HepG2 (cell line): ENCODE results near the gene FKBP5. TPM values are rescaled to one million over a fixed set of nuclear protein-coding genes. Genes with fewer than 3 reads are reported as not detected.
A peak's percentile ranks its signal among the peaks of the same experiment; 100 is the strongest.

Experiments used
- ATAC-seq: fragments of 200-7000 bp; cut with Tn5 transposase; 3 replicates; pipeline ENCODE4 v1.9.1; 2020; ENCODE audit warnings: mild to moderate bottlenecking, moderate library complexity
- BruUV-seq: library from RNA; stranded (reverse); fragments of 400-500 nt; replicated peaks from 2 replicates; lab custom pipeline; 2021; lab: Mats Ljungman, UMichigan
- CTCF ChIA-PET: fragments of 300-600 bp; formaldehyde crosslinking; extraction: SDS; loops from one replicate; lab custom pipeline; 2021; ENCODE audit warnings: low total read pairs, inconsistent platforms, low intra/inter-chr PET ratio; lab: Yijun Ruan, JAX
- POLR2A ChIA-PET: fragments of 350-600 bp; sonication (Branson Sonifier 250); formaldehyde crosslinking; loops from one replicate; lab custom pipeline; 2020; ENCODE audit warnings: antibody characterized with exemption, inconsistent platforms; lab: Yijun Ruan, JAX
- DNase-seq: peaks from one replicate; pipeline ENCODE4 v3.0.0-alpha.2; 2015; ENCODE audit warnings: low spot score
- FAIRE-seq: peaks from 3 replicates; lab custom pipeline; 2011; peaks lifted over from hg19 to GRCh38; lab: Jason Lieb, UNC
- H2AFZ ChIP-seq: one replicate; pipeline ENCODE4 v1.6.1; 2011; ENCODE audit warnings: low read length, inconsistent platforms
- H3K27ac ChIP-seq: fragments of 300-600 bp; 3 replicates; pipeline ENCODE4 v1.8.0; 2011; ENCODE audit warnings: mixed run types, mild to moderate bottlenecking, mixed read lengths, low read length, inconsistent platforms; ENCODE audit not compliant: insufficient read depth; ENCODE audit errors: extremely low read length
- H3K27me3 ChIP-seq, 2 experiments: fragments of 200-600 bp in 1 of 2; 2 replicates in 1 of 2; 3 replicates in 1 of 2; pipeline versions ENCODE4 v1.6.0 to v1.8.0; 2011; ENCODE audit warnings: low read length in 2 of 2, mild to moderate bottlenecking in 2 of 2, moderate library complexity in 2 of 2, inconsistent platforms in 1 of 2; ENCODE audit not compliant: insufficient read depth in 2 of 2, control insufficient read depth in 1 of 2
- H3K36me3 ChIP-seq, 2 experiments: fragments of 200-600 bp in 1 of 2; replicated peaks in 1 of 2; 2 replicates in 1 of 2; 3 replicates in 1 of 2; pipeline versions ENCODE4 v1.5.1 to v1.8.0; 2011; ENCODE audit warnings: low read length in 2 of 2, inconsistent platforms in 1 of 2; ENCODE audit not compliant: insufficient read depth in 2 of 2, control insufficient read depth in 1 of 2
- H3K4me1 ChIP-seq: 2 replicates; pipeline ENCODE4 v1.5.1; 2012; ENCODE audit warnings: low read length, inconsistent platforms; ENCODE audit not compliant: insufficient read depth
- H3K4me2 ChIP-seq: 2 replicates; pipeline ENCODE4 v1.6.0; 2011; ENCODE audit warnings: low read depth, low read length, inconsistent platforms
- H3K4me3 ChIP-seq, 3 experiments: fragments of 200-600 bp in 1 of 3; sonication (generic), shearing (Covaris generic) in 1 of 3; replicated peaks in 1 of 3; 2 replicates each; pipeline ENCODE4 v1.5.1; 2011 to 2016; ENCODE audit warnings: low read length in 3 of 3, inconsistent platforms in 2 of 3, low read depth in 2 of 3, mild to moderate bottlenecking in 2 of 3, control low read depth in 1 of 3, mixed read lengths in 1 of 3; ENCODE audit not compliant: insufficient read depth in 1 of 3
- H3K79me2 ChIP-seq: one replicate; pipeline ENCODE4 v1.6.1; 2011; ENCODE audit warnings: low read length, inconsistent platforms; ENCODE audit not compliant: insufficient read depth
- H3K9ac ChIP-seq: 2 replicates; pipeline ENCODE4 v1.6.0; 2011; ENCODE audit warnings: mild to moderate bottlenecking, low read depth, low read length, inconsistent platforms; ENCODE audit not compliant: insufficient read depth
- H3K9me3 ChIP-seq: 2 replicates; pipeline ENCODE4 v1.5.1; 2012; ENCODE audit warnings: mild to moderate bottlenecking, low read length
- H4K20me1 ChIP-seq: 2 replicates; pipeline ENCODE4 v1.6.0; 2011; ENCODE audit warnings: inconsistent platforms, mild to moderate bottlenecking, low read length, moderate library complexity; ENCODE audit not compliant: insufficient read depth
- E2F5 ChIP-seq: sonication (generic); formaldehyde crosslinking; conservative IDR thresholded peaks from 2 replicates; pipeline ENCODE4 v1.4.0; 2020; ENCODE audit warnings: missing genetic modification reagents
- MAFK ChIP-seq, 2 experiments: IDR thresholded peaks in 1 of 2; conservative IDR thresholded peaks in 1 of 2; 2 replicates each; pipeline ENCODE4 v1.6.1; 2011; ENCODE audit warnings: improper control_type of control experiment in 2 of 2, low read length in 2 of 2
- MBD4 ChIP-seq: IDR thresholded peaks from 2 replicates; pipeline ENCODE4 v1.6.1; 2012; ENCODE audit warnings: low read length, inconsistent platforms, borderline replicate concordance
- MXI1 ChIP-seq: IDR thresholded peaks from 3 replicates; pipeline ENCODE4 v1.6.1; 2012; ENCODE audit warnings: low read depth, low read length, inconsistent platforms, borderline replicate concordance
- MYNN ChIP-seq: sonication (generic); formaldehyde crosslinking; IDR thresholded peaks from 2 replicates; pipeline ENCODE4 v1.4.0; 2020; ENCODE audit warnings: mild to moderate bottlenecking, low read depth, missing genetic modification reagents
- NR3C1 ChIP-seq: sonication (generic); formaldehyde crosslinking; IDR thresholded peaks from 2 replicates; pipeline ENCODE4 v1.4.0; 2020; ENCODE audit warnings: missing genetic modification reagents
- ZNF17 ChIP-seq: sonication (generic); formaldehyde crosslinking; IDR thresholded peaks from 2 replicates; pipeline ENCODE4 v1.5.0; 2020; ENCODE audit warnings: mild to moderate bottlenecking, missing genetic modification reagents
- ZNF253 ChIP-seq: sonication (generic); formaldehyde crosslinking; IDR thresholded peaks from 2 replicates; pipeline ENCODE4 v1.8.0; 2022; ENCODE audit warnings: mild to moderate bottlenecking, missing genetic modification reagents, borderline replicate concordance
- ZNF564 ChIP-seq: sonication (generic); formaldehyde crosslinking; IDR thresholded peaks from 2 replicates; pipeline ENCODE4 v1.8.1; 2023; ENCODE audit warnings: mild to moderate bottlenecking, missing genetic modification reagents
- ZNF619 ChIP-seq: sonication (generic); formaldehyde crosslinking; IDR thresholded peaks from 2 replicates; pipeline ENCODE4 v1.4.0; 2020; ENCODE audit warnings: mild to moderate bottlenecking, missing genetic modification reagents
- ZNF629 ChIP-seq: sonication (generic); formaldehyde crosslinking; conservative IDR thresholded peaks from 2 replicates; pipeline ENCODE4 v1.5.0; 2020; ENCODE audit warnings: missing genetic modification reagents
- ZNF770 ChIP-seq: sonication (generic); formaldehyde crosslinking; IDR thresholded peaks from 2 replicates; pipeline ENCODE4 v1.5.0; 2020; ENCODE audit warnings: mild to moderate bottlenecking, missing genetic modification reagents
- ZNF773 ChIP-seq: sonication (generic); formaldehyde crosslinking; IDR thresholded peaks from 2 replicates; pipeline ENCODE4 v1.4.0; 2020; ENCODE audit warnings: missing genetic modification reagents, borderline replicate concordance
- WGBS: methylation state at CpG from one replicate; pipeline ENCODE4 v1.1.6; 2017; ENCODE audit warnings: low lambda C conversion rate; 5-methylcytosine and 5-hydroxymethylcytosine counted together
- in situ Hi-C: cut with HindIII; loops from 2 replicates; pipeline ENCODE4 v1.10.0; 2017; ENCODE audit warnings: low pct_unique_long_range_greater_than_20kb; ENCODE audit not compliant: extremely low pct_ligation_motif_present
- intact Hi-C: fragments of 100-400 bp; cut with micrococcal nuclease; formaldehyde crosslinking; loops from one replicate; pipeline ENCODE4 v1.10.0; 2022; ENCODE audit not compliant: unreplicated experiment
- polyA plus RNA-seq, 8 experiments: library from polyadenylated mRNA; depleted of rRNA in 3 of 8; stranded (reverse) in 7 of 8; unstranded in 1 of 8; fragments of >200 nt; fragmentation: Illumina TruSeq in 4 of 8; extraction: Trizol in 4 of 8; gene quantifications; 2 replicates each; pipeline versions ENCODE4 v1.2.1 to v1.2.3, GENCODE V29; 2011 to 2016; ENCODE audit warnings: low read depth in 4 of 8, missing spikeins in 1 of 8, mixed read lengths in 1 of 8; ENCODE audit not compliant: insufficient read depth in 1 of 8
- total RNA-seq, 5 experiments: library from RNA; depleted of rRNA; stranded (reverse); fragments of >200 nt; fragmentation: Illumina TruSeq; extraction: Trizol; gene quantifications; 2 replicates each; pipeline ENCODE4 v1.2.3, GENCODE V29; 2016; ENCODE audit warnings: low read depth in 1 of 5

FKBP5 gene
- total and polyA plus RNA-seq, 2 of the 13 experiments (the other 11 are each of a cell fraction or from before 2014, with no cell fraction given): 8.0 to 17.4 TPM

- no peak overlapping the region for H3K4me2 ChIP-seq
- H3K9ac ChIP-seq: no peak overlapping the region
- H3K27ac ChIP-seq: no peak overlapping the region
- ATAC-seq (no peak), FAIRE-seq (no peak), DNase-seq (no peak)
- H3K4me1 ChIP-seq: no peaks in the 10 kb centered on the region
- peaks cover 0 to 5% of the 10 kb centered on the region in 2 experiments; a peak in 1 of 5 replicates for H3K36me3 ChIP-seq
- H3K27me3 ChIP-seq: no peaks in the 10 kb centered on the region
- H3K79me2 ChIP-seq: peaks cover 8% of the 10 kb centered on the region
- ChIA-PET POLR2A (no interaction called here), CTCF (no interaction called here)
- no peak for TF ChIP-seq ZNF770 (CRISPR knock-in tag)
- 97% methylated on average over 1 of the region's 1 CpG for WGBS
- intact Hi-C loops (no loop called here), in situ Hi-C loops (no loop called here)
- H2AFZ ChIP-seq: no peak overlapping the region
- H3K9me3 ChIP-seq: no peaks in the 10 kb centered on the region
- no peak overlapping the region for H3K4me3 ChIP-seq
- H4K20me1 ChIP-seq: no peaks in the 10 kb centered on the region
- BruUV-seq: no TSS peak
Measured at GRCh38 chr6:35647400-35647799, 41.3 kb downstream of the FKBP5 start.

- H3K27me3 ChIP-seq: no peaks in the 10 kb centered on the region
- intact Hi-C loops: no loop called here
- no peak for FAIRE-seq
- H3K4me2 ChIP-seq: no peak overlapping the region
- TF ChIP-seq ZNF629 (CRISPR knock-in tag): 0 out of 2 replicates have a peak, but pooled peaks have one; percentile 41
- TF ChIP-seq ZNF253 (CRISPR knock-in tag): no peak
- 0 out of 4 replicates have a peak, but pooled peaks of 1 of the 2 experiments have one; percentile 12 for TF ChIP-seq MAFK (conservative IDR thresholded peaks at IDR 0.05 in 1 of 2, IDR thresholded peaks at IDR 0.05 in 1 of 2; ENCODE audit: low read length in 2 of 2)
- no peak for TF ChIP-seq ZNF619 (CRISPR knock-in tag)
- TF ChIP-seq ZNF17 (CRISPR knock-in tag): no peak
- no peak for TF ChIP-seq MXI1
- TF ChIP-seq MYNN: no peak
- no peak for TF ChIP-seq NR3C1 (CRISPR knock-in tag)
- TF ChIP-seq ZNF564: no peak
- no peak for TF ChIP-seq E2F5 (CRISPR knock-in tag)
- no peak for TF ChIP-seq ZNF773 (CRISPR knock-in tag)
- no peak for TF ChIP-seq MBD4
- TF ChIP-seq, all 625 proteins: peak for 2
- H3K27ac ChIP-seq: no peak overlapping the region
- no peak overlapping the region for H3K4me3 ChIP-seq
- no peaks in the 10 kb centered on the region for H3K9me3 ChIP-seq
- H3K4me1 ChIP-seq: no peaks in the 10 kb centered on the region
- no peak for DNase-seq
- BruUV-seq: no TSS peak
- peaks cover 6 to 19% of the 10 kb centered on the region in 2 experiments for H3K36me3 ChIP-seq
- in situ Hi-C loops: no loop called here
- no peaks in the 10 kb centered on the region for H4K20me1 ChIP-seq
- no peak overlapping the region for H3K9ac ChIP-seq
- H3K79me2 ChIP-seq: no peaks in the 10 kb centered on the region
- ChIA-PET POLR2A (interaction anchor here (2.5 kb wide), 1 partner anchor 9 kb away, joined by 5 read pairs; no protein-coding TSS in a partner anchor), CTCF (no interaction called here)
- no peak for ATAC-seq
- H2AFZ ChIP-seq: no peak overlapping the region
Measured at GRCh38 chr6:35643162-35643535, 45.6 kb downstream of the FKBP5 start.
